ENCODE data around the gene KCNH4.

The KCNH4 gene

DNA sequence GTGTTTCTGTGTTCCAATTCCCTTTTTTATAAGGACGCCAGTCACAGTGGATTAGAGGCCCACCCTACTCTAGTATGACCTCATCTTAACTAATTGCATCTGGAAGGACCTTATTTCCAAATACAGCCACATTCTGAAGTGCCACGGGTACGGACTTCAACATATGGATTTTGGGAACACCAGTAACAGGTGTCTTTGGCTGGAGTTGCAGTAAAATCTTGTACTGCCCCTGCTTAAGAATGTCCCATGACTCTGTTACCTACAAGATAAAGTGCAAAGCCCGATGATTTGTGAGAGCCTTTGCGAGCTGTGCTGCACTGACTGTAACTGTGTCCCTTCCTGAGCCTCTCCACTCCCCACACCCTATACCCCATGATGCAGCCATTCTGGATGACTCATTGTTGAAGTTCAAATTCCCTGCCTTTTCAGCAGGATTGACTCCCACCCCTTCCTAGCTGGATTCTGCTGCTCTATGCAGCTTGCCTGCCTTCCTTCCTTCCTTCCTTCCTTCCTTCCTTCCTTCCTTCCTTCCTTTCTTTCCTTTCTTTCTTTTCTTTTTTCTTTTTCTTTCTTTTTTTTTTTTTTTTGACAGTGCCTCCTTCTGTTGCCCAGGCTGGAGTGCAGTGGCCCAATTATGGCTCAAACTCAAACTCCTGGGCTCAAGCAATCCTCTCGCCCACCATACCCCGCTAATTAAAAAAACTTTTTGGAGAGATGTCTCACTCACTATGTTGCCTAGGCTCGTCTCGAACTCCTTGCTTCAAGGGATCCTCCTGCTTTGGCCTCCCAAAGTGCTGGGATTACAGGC lies 2.2 kb upstream of the KCNH4 start:
- TF ChIP-seq CTCF (IDR thresholded peaks at IDR 0.05; ENCODE audit: borderline replicate concordance, extremely low read depth, low read length, poor library complexity, severe bottlenecking), result no peak
- no peak for TF ChIP-seq EZH2 (IDR thresholded peaks at IDR 0.05; ENCODE audit: borderline replicate concordance, low read depth, low read length, severe bottlenecking)
- H3K79me2 ChIP-seq (ENCODE audit: insufficient read depth, low read length), result no peaks in the 10 kb centered on the region
- H2AFZ ChIP-seq (ENCODE audit: low read depth, low read length), result peak overlapping the region; percentile 99
- no peaks in the 10 kb centered on the region for H3K9me3 ChIP-seq (ENCODE audit: insufficient read depth, low read length, severe bottlenecking)
- ATAC-seq (ENCODE audit: insufficient read depth, low read depth) (no peak), DNase-seq (no peak)
- no peaks in the 10 kb centered on the region for H4K20me1 ChIP-seq (ENCODE audit: insufficient read depth, low read length)
- no peaks in the 10 kb centered on the region for H3K27me3 ChIP-seq (ENCODE audit: insufficient read depth, low read length, poor library complexity)
- no peaks in the 10 kb centered on the region for H3K36me3 ChIP-seq (ENCODE audit: insufficient read depth, low read length)
- H3K4me3 ChIP-seq (ENCODE audit: low read depth in 1 of 2, low read length in 2 of 2), result peak overlapping the region; percentile 71 to 95
- peak overlapping the region; percentile 84 for H3K9ac ChIP-seq (ENCODE audit: low read depth, low read length)
- peak overlapping the region; percentile 81 for H3K27ac ChIP-seq (ENCODE audit: low read length)
- H3K4me2 ChIP-seq (ENCODE audit: insufficient read depth, low read length), result peak overlapping the region; percentile 93
- H3K4me1 ChIP-seq (ENCODE audit: insufficient read depth, low read length), result peaks cover 26% of the 10 kb centered on the region

DNA sequence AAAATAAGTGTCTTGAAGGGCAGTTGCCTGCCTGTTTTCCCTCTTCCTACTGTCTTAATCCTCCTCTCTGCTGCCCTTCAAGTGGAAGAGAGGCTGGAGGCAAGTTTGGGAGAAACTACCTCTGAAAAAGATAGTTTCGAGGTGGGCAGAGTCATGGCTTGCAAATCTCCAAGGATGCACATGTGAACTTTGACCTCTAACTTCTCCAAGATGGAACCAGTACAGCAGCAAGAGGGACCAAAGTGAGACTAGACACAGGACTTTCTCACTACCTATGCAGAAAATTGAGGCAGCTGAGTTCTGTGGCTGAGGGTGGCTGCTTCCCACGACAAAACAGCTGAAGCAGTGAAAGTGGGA lies 887 bp upstream of the KCNH4 start:
- no peaks in the 10 kb centered on the region for H3K27me3 ChIP-seq (ENCODE audit: insufficient read depth, low read length, poor library complexity)
- H3K9me3 ChIP-seq (ENCODE audit: insufficient read depth, low read length, severe bottlenecking), result no peaks in the 10 kb centered on the region
- peaks cover 26% of the 10 kb centered on the region for H3K4me1 ChIP-seq (ENCODE audit: insufficient read depth, low read length)
- ATAC-seq (ENCODE audit: insufficient read depth, low read depth) (no peak), DNase-seq (no peak)
- no peak overlapping the region for H2AFZ ChIP-seq (ENCODE audit: low read depth, low read length)
- no peak overlapping the region for H3K27ac ChIP-seq (ENCODE audit: low read length)
- no peaks in the 10 kb centered on the region for H3K79me2 ChIP-seq (ENCODE audit: insufficient read depth, low read length)
- H3K36me3 ChIP-seq (ENCODE audit: insufficient read depth, low read length), result no peaks in the 10 kb centered on the region
- peak overlapping the region; percentile 12; the same call in 1 of the 2 replicates for H3K4me2 ChIP-seq (ENCODE audit: insufficient read depth, low read length)
- H4K20me1 ChIP-seq (ENCODE audit: insufficient read depth, low read length), result no peaks in the 10 kb centered on the region
- no peak overlapping the region for H3K9ac ChIP-seq (ENCODE audit: low read depth, low read length)
- TF ChIP-seq EZH2 (IDR thresholded peaks at IDR 0.05; ENCODE audit: borderline replicate concordance, low read depth, low read length, severe bottlenecking), result no peak
- no peak for TF ChIP-seq CTCF (IDR thresholded peaks at IDR 0.05; ENCODE audit: borderline replicate concordance, extremely low read depth, low read length, poor library complexity, severe bottlenecking)
- no peak overlapping the region for H3K4me3 ChIP-seq (ENCODE audit: low read depth in 1 of 2, low read length in 2 of 2)

DNA sequence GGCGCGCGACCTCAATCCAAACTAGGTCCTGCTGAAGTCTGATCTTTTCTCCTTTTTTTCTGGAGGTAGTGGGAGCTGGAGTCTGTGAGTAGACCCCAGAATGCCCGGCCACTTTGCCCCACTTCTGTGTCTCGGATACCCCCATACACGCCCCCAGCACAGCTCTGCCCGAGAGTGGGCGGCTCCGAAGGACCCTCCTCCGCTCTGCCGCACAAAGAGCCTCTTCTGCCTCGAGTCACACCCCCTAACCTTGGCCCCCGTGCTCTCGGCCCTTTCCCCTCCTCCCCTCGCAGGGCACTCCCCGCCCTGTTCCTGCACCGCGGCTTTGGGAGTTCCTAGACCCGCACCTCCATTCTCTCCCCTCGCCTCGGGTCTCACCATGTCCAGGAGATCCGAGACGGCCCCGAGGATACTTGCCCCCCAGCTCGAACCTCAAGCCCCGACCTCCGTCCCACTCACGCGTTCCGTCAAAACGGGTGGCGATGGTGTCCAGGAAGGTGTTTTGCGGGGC lies 476 bp downstream of the KCNH4 start:
- TF ChIP-seq CTCF (IDR thresholded peaks at IDR 0.05; ENCODE audit: borderline replicate concordance, extremely low read depth, low read length, poor library complexity, severe bottlenecking) (no peak), EZH2 (IDR thresholded peaks at IDR 0.05; ENCODE audit: borderline replicate concordance, low read depth, low read length, severe bottlenecking) (no peak)
- no peaks in the 10 kb centered on the region for H3K9me3 ChIP-seq (ENCODE audit: insufficient read depth, low read length, severe bottlenecking)
- no peak overlapping the region for H3K4me2 ChIP-seq (ENCODE audit: insufficient read depth, low read length)
- no peaks in the 10 kb centered on the region for H3K27me3 ChIP-seq (ENCODE audit: insufficient read depth, low read length, poor library complexity)
- H3K4me1 ChIP-seq (ENCODE audit: insufficient read depth, low read length), result peaks cover 26% of the 10 kb centered on the region
- DNase-seq (no peak), ATAC-seq (ENCODE audit: insufficient read depth, low read depth) (no peak)
- H3K36me3 ChIP-seq (ENCODE audit: insufficient read depth, low read length), result no peaks in the 10 kb centered on the region
- H3K27ac ChIP-seq (ENCODE audit: low read length), result no peak overlapping the region
- H2AFZ ChIP-seq (ENCODE audit: low read depth, low read length), result no peak overlapping the region
- H3K9ac ChIP-seq (ENCODE audit: low read depth, low read length), result no peak overlapping the region
- no peaks in the 10 kb centered on the region for H3K79me2 ChIP-seq (ENCODE audit: insufficient read depth, low read length)
- H3K4me3 ChIP-seq (ENCODE audit: low read depth in 1 of 2, low read length in 2 of 2), result no peak overlapping the region
- H4K20me1 ChIP-seq (ENCODE audit: insufficient read depth, low read length), result no peaks in the 10 kb centered on the region

Measured in DND-41 (cell line).